K562 (cell line): ENCODE data around the gene FASTKD3. TPM values are rescaled to one million over a fixed set of nuclear protein-coding genes. Genes with fewer than 3 reads are reported as not detected.

Source experiments
- ATAC-seq: fragments of 200-7000 bp; cut with Tn5 transposase; 3 replicates; pipeline ENCODE4 v1.9.1; 2020; ENCODE audit warnings: moderate library complexity
- BruUV-seq: library from RNA; stranded (reverse); fragments of 400-500 nt; replicated peaks from 2 replicates; lab custom pipeline; 2021; lab: Mats Ljungman, UMichigan
- CTCF ChIA-PET: fragments of 300-600 bp; formaldehyde crosslinking; extraction: SDS; loops from one replicate; lab custom pipeline; 2021; ENCODE audit warnings: low intra/inter-chr PET ratio; lab: Yijun Ruan, JAX
- POLR2A ChIA-PET: fragments of 300-600, 350-650 bp; sonication (Branson Sonifier 250); formaldehyde crosslinking; extraction: SDS; loops from one replicate; lab custom pipeline; 2021; ENCODE audit warnings: antibody characterized with exemption, inconsistent platforms; lab: Yijun Ruan, JAX
- DNase-seq, 4 experiments: peaks; one replicate each; pipeline versions ENCODE4 v3.0.0 to v3.0.0-alpha.2; 2011 to 2018; ENCODE audit warnings: low spot score in 3 of 4, mixed read lengths in 3 of 4; ENCODE audit errors: extremely low read depth in 1 of 4
- FAIRE-seq: peaks from 2 replicates; lab custom pipeline; 2011; peaks lifted over from hg19 to GRCh38; lab: Jason Lieb, UNC
- H2AFZ ChIP-seq: 2 replicates; pipeline ENCODE4 v1.6.0; 2011; ENCODE audit warnings: low read depth, low read length, control low read depth, inconsistent platforms
- H3K27ac ChIP-seq: fragments of 200-600 bp; 3 replicates; pipeline ENCODE4 v1.8.0; 2011; ENCODE audit warnings: low read depth, mild to moderate bottlenecking, control low read depth, inconsistent platforms, low read length, moderate library complexity, mixed read lengths; ENCODE audit errors: extremely low read depth
- H3K27me3 ChIP-seq, 2 experiments: fragments of 300-600 bp in 1 of 2; 2 replicates in 1 of 2; 3 replicates in 1 of 2; pipeline versions ENCODE4 v1.6.0 to v1.8.0; 2011; ENCODE audit warnings: inconsistent platforms in 2 of 2, low read length in 2 of 2, mild to moderate bottlenecking in 1 of 2, mixed read lengths in 1 of 2, moderate library complexity in 1 of 2; ENCODE audit not compliant: control insufficient read depth in 2 of 2, insufficient read depth in 2 of 2
- H3K36me3 ChIP-seq: fragments of 300-600 bp; 3 replicates; pipeline ENCODE4 v1.8.0; 2011; ENCODE audit warnings: mild to moderate bottlenecking, low read length, inconsistent platforms; ENCODE audit not compliant: control insufficient read depth, insufficient read depth
- H3K4me1 ChIP-seq, 2 experiments: fragments of 200-600 bp in 1 of 2; replicated peaks in 1 of 2; 2 replicates in 1 of 2; 3 replicates in 1 of 2; pipeline versions ENCODE4 v1.5.1 to v1.8.0; 2011; ENCODE audit warnings: inconsistent platforms in 2 of 2, low read length in 2 of 2, mild to moderate bottlenecking in 1 of 2, mixed read lengths in 1 of 2, moderate library complexity in 1 of 2; ENCODE audit not compliant: control insufficient read depth in 2 of 2, insufficient read depth in 2 of 2
- H3K4me2 ChIP-seq: 2 replicates; pipeline ENCODE4 v1.6.1; 2011; ENCODE audit warnings: low read length, control low read depth, inconsistent platforms, mixed read lengths; ENCODE audit not compliant: insufficient read depth
- H3K4me3 ChIP-seq: fragments of 200-600 bp; sonication (generic), shearing (Covaris generic); 2 replicates; pipeline ENCODE4 v1.5.1; 2016; ENCODE audit warnings: control low read depth, inconsistent platforms
- H3K79me2 ChIP-seq: fragments of 200-600 bp; 3 replicates; pipeline ENCODE4 v1.8.0; 2011; ENCODE audit warnings: low read length, inconsistent platforms; ENCODE audit not compliant: control insufficient read depth, insufficient read depth
- H3K9ac ChIP-seq, 2 experiments: 2 replicates each; pipeline versions ENCODE4 v1.6.0 to v1.6.1; 2011; ENCODE audit warnings: low read depth in 2 of 2, low read length in 2 of 2, control low read depth in 1 of 2, inconsistent platforms in 1 of 2, mild to moderate bottlenecking in 1 of 2, mixed read lengths in 1 of 2; ENCODE audit not compliant: insufficient read depth in 1 of 2
- H3K9me1 ChIP-seq: one replicate; pipeline ENCODE4 v1.6.0; 2011; ENCODE audit warnings: inconsistent platforms, mild to moderate bottlenecking, low read length, moderate library complexity; ENCODE audit not compliant: control insufficient read depth, insufficient read depth
- H3K9me3 ChIP-seq: replicated peaks from 2 replicates; pipeline ENCODE4 v1.5.1; 2011; ENCODE audit warnings: low read depth, low read length, inconsistent platforms; ENCODE audit not compliant: control insufficient read depth, insufficient read depth
- H4K20me1 ChIP-seq: replicated peaks from 2 replicates; pipeline ENCODE4 v1.6.1; 2011; ENCODE audit warnings: low read length, inconsistent platforms, mixed read lengths; ENCODE audit not compliant: control insufficient read depth, insufficient read depth
- ASH1L ChIP-seq: fragments of 450-650 bp; IDR thresholded peaks from 2 replicates; pipeline ENCODE4 v1.6.1; 2018; ENCODE audit warnings: borderline replicate concordance, mild to moderate bottlenecking, low read depth; ENCODE audit not compliant: partially characterized antibody
- ESRRA ChIP-seq: fragments of 450-650 bp; IDR thresholded peaks from 2 replicates; pipeline ENCODE4 v1.6.1; 2014; ENCODE audit warnings: low read depth, mild to moderate bottlenecking, moderate library complexity, borderline replicate concordance
- GTF2B ChIP-seq: IDR thresholded peaks from 2 replicates; pipeline ENCODE4 v1.6.1; 2011; ENCODE audit not compliant: insufficient read length; ENCODE audit errors: extremely low read depth
- MCM2 ChIP-seq: fragments of 450-650 bp; IDR thresholded peaks from 2 replicates; pipeline ENCODE4 v1.6.1; 2017; ENCODE audit warnings: low read depth, mild to moderate bottlenecking
- POLR2G ChIP-seq: fragments of 200-400 bp; formaldehyde crosslinking; IDR thresholded peaks from 2 replicates; pipeline ENCODE4 v1.6.1; 2017; ENCODE audit warnings: low read depth, mild to moderate bottlenecking, antibody characterized with exemption, low read length, moderate library complexity
- POLR3G ChIP-seq: IDR thresholded peaks from 2 replicates; pipeline ENCODE4 v1.6.1; 2011; ENCODE audit not compliant: insufficient read length, insufficient replicate concordance; ENCODE audit errors: extremely low read depth
- RBM25 ChIP-seq: fragments of 200-400 bp; formaldehyde crosslinking; IDR thresholded peaks from 2 replicates; pipeline ENCODE4 v1.6.1; 2018; ENCODE audit warnings: low read length, low read depth, moderate library complexity; ENCODE audit not compliant: severe bottlenecking
- RNF2 ChIP-seq: sonication (generic); IDR thresholded peaks from 2 replicates; pipeline ENCODE4 v1.6.1; 2016
- ZNF134 ChIP-seq: fragments of 250-450 bp; sonication (Bioruptor Pico); conservative IDR thresholded peaks from 2 replicates; pipeline ENCODE4 v1.4.0; 2020
- ZNF324 ChIP-seq: fragments of 250-450 bp; sonication (Bioruptor Pico); IDR thresholded peaks from 2 replicates; pipeline ENCODE4 v1.4.0; 2020; ENCODE audit warnings: mild to moderate bottlenecking
- ZNF436 ChIP-seq: fragments of 250-450, 450-650 bp; sonication (Bioruptor Pico); formaldehyde crosslinking; IDR thresholded peaks from 2 replicates; pipeline ENCODE4 v1.7.0; 2020; ENCODE audit warnings: mild to moderate bottlenecking
- WGBS: fragments of 100-300 bp; shearing (Covaris generic); methylation state at CpG from one replicate; pipeline ENCODE4 v1.1.6; 2016; ENCODE audit warnings: low coverage, mixed read lengths; ENCODE audit not compliant: insufficient coverage; ENCODE audit errors: missing lambda C conversion rate; 5-methylcytosine and 5-hydroxymethylcytosine counted together
- in situ Hi-C: fragments of 300-500 bp; cut with MboI; formaldehyde crosslinking; loops from 4 replicates; pipeline ENCODE4 v1.15.0; 2018; ENCODE audit warnings: inconsistent platforms, mixed read lengths
- intact Hi-C: fragments of 100-400 bp; cut with micrococcal nuclease; formaldehyde crosslinking; loops from 2 replicates; pipeline ENCODE4 v1.14.2; 2022
- polyA plus RNA-seq, 8 experiments: library from polyadenylated mRNA; depleted of rRNA in 4 of 8; stranded (reverse) in 5 of 8; unstranded in 3 of 8; fragments of >200 nt; fragmentation: Nextera tagmentation in 2 of 8; fragmentation: Illumina TruSeq in 1 of 8; extraction: Ambion mirVana in 2 of 8; extraction: Trizol in 1 of 8; gene quantifications; 2 replicates each; pipeline versions ENCODE4 v1.2.1 to v1.2.3, GENCODE V29; 2011 to 2014; ENCODE audit warnings: inconsistent platforms in 1 of 8, missing spikeins in 1 of 8
- total RNA-seq, 7 experiments: library from RNA; depleted of rRNA in 6 of 7; stranded (reverse); fragments of >200 nt in 6 of 7; fragmentation: Illumina TruSeq in 2 of 7; extraction: Trizol in 2 of 7; gene quantifications; 2 replicates each; pipeline versions ENCODE4 v1.2.1 to v1.2.3, GENCODE V29; 2011 to 2021; ENCODE audit warnings: low replicate concordance in 1 of 7

Gene FASTKD3
- total and polyA plus RNA-seq, 9 of the 15 experiments (the other 6 are each of a cell fraction or from before 2014, with no cell fraction given), result 17.1 to 149 (median 47.5) TPM

GRCh38 chr5:7844901-7845300, 23.9 kb downstream of the FASTKD3 start (continued):
- TF ChIP-seq ZNF436, result no peak

- Histone ChIP-seq H3K4me3 (no peak overlapping the region), H3K9me3 (no peaks in the 10 kb centered on the region), H3K27ac (no peak overlapping the region), H3K79me2 (no peaks in the 10 kb centered on the region), H3K27me3 (peaks cover 16 to 21% of the 10 kb centered on the region in 2 experiments; a peak in 4 of 5 replicates), H3K4me2 (no peak overlapping the region), H2AFZ (no peak overlapping the region), H4K20me1 (no peaks in the 10 kb centered on the region), H3K36me3 (no peaks in the 10 kb centered on the region), H3K9ac (no peak overlapping the region), H3K9me1 (no peaks in the 10 kb centered on the region), H3K4me1 (no peaks in the 10 kb centered on the region)
- in situ Hi-C loops, result no loop called here
- no peak for ATAC-seq
- no TSS peak for BruUV-seq
- ChIA-PET CTCF (no interaction called here), POLR2A (no interaction called here)
- WGBS, result 0% methylated on average over 2 of the region's 2 CpGs
- no peak for FAIRE-seq
- no peak for TF ChIP-seq MCM2
- TF ChIP-seq ASH1L, result no peak
- no peak for TF ChIP-seq ZNF134 (CRISPR knock-in tag)
- TF ChIP-seq ZNF324 (CRISPR knock-in tag), result no peak
- TF ChIP-seq RNF2, result no peak
- no peak for TF ChIP-seq POLR2G
- TF ChIP-seq ESRRA, result no peak
- TF ChIP-seq POLR3G, result no peak
- no peak for TF ChIP-seq GTF2B
- TF ChIP-seq RBM25, result no peak
- DNase-seq, result no peak
- intact Hi-C loops, result no loop called here
These were observed 26.3 kb downstream of the FASTKD3 start for GRCh38 chr5:7842531-7842930.
